Fibroblast of skin of abdomen (primary cell): Measurements from ENCODE around the gene AEN.

Experiments used
- DNase-seq: peaks from one replicate; pipeline ENCODE4 v3.0.0-alpha.2; 2013

AEN gene

GRCh38 chr15:88680241-88681001 lies 59.3 kb downstream of the AEN start:
- no peak for DNase-seq

DNA sequence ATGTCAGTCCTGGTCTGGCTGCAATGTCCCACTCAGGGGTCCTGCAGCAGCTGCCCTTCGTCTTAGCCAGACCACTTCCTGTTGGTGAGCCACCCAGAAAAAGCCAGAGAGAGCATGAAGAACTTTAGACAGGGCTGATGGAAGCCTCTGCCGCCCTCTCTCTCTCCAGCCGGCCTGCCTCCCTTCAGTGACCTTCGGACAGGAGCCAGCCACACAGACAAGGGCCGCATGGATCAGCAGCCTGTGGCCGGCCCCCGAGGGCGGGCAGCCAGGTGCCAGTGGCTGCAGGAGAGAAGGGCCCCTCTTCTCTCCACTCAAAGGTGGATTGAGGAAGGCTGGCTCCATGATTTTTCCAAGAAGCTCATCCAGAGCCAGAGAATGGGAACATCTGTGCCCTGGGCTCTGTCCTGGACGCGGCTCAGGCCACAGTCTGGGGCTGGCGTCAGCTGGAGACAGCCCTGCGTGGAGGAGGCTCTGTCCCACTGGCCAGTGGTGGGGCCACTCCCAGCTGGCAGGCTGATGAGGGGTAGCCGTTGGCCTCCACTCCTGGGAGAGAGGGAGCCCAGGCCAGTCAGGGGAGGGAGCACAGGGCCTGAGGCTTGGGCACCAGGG lies 60.6 kb downstream of the AEN start:
- DNase-seq = no peak
